Measurements from ENCODE around the gene SBK2.

The SBK2 gene

DNA sequence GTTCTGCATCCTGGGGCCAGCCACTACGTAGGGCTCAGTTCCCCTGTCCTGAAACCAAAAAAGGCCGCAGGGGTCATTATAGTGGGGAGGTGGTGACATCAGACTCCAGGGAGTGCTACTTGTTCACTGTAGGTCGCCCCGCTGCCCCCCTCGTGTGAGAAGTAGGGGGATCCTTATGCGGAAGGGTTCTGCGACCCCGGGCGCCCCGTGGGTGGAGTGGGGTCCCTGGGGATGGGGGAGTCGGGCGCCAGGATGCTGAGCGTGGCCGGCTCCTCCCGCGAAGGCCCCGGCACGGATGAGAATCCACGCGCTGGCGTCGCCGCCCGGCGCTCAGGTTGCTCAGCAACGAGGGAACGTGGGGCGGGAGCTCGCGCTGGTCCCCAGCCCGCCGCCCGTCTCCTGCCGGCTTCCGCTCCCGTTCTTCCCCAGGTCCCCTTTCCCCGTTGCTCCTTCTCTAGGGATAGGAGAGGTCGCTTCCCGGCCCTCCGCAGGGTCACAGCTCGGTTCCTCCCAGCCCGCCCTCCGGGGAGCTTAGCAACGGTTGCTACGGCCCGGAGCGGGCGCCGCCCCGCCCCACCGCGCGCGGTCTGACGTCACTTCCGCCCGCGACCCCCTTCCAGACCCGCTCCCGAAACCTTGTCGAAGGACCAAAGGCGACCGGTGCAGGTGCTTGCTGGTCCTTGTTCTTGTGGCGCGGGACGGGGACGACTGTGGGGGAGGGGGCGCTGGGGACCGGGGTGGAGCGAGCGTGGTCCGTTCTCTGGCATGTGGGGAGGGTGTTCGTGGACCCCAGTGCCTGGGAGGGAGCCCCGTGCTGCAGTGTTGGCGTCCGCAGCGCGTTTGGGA lies 52.1 kb downstream of the SBK2 start, which contains the start of gene NAT14:
Gene NAT14, plus strand, starts transcription at position 596 of the 846 bp plus-strand sequence. CDS start 521 bp downstream, outside the sequence.
- peak; percentile 64 to 73 for DNase-seq

GRCh38 chr19:55483706-55484592 lies 53.0 kb downstream of the SBK2 start:
- DNase-seq: no peak

DNA sequence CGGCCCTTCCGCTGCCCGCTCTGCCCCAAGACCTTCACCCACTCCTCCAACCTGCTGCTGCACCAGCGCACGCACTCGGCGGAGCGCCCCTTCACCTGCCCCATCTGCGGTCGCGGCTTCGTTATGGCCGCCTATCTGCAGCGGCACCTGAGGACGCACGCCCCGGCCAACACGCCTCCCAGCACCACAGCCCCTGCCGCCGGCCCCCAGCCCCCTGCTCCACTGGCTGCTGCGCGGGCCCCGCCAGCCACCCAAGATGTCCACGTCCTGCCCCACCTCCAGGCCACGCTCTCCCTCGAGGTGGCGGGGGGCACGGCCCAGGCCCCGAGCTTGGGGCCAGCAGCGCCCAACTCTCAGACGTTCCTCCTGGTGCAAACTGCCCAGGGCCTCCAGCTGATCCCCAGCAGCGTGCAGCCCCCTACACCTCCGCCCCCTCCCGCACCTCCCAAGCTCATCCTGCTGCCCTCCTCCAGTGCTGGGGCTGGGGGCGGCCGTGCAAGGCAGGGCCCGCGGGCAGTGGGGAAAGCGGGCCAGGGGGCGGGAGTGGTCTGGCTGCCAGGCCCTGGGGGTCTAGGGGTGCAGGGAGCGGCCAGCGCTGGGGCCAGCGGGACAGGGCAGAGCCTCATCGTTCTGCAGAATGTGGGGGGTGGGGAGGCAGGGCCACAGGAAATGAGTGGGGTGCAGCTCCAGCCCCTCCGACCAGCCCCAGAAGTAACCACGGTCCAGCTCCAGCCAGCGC lies 53.8 kb downstream of the SBK2 start:
- no peak for DNase-seq

GRCh38 chr19:55482156-55482961 lies 54.6 kb downstream of the SBK2 start:
- DNase-seq: no peak

DNA sequence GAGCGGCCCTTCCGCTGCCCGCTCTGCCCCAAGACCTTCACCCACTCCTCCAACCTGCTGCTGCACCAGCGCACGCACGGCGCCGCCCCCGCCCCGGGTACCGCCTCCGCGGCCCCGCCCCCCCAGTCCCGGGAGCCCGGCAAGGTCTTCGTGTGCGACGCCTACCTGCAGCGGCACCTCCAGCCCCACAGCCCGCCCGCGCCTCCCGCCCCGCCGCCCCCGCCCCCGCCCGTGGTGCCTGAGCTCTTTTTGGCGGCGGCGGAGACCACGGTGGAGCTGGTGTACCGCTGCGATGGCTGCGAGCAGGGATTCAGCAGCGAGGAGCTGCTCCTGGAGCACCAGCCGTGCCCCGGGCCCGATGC lies 55.2 kb downstream of the SBK2 start:
- DNase-seq: no peak

DNA sequence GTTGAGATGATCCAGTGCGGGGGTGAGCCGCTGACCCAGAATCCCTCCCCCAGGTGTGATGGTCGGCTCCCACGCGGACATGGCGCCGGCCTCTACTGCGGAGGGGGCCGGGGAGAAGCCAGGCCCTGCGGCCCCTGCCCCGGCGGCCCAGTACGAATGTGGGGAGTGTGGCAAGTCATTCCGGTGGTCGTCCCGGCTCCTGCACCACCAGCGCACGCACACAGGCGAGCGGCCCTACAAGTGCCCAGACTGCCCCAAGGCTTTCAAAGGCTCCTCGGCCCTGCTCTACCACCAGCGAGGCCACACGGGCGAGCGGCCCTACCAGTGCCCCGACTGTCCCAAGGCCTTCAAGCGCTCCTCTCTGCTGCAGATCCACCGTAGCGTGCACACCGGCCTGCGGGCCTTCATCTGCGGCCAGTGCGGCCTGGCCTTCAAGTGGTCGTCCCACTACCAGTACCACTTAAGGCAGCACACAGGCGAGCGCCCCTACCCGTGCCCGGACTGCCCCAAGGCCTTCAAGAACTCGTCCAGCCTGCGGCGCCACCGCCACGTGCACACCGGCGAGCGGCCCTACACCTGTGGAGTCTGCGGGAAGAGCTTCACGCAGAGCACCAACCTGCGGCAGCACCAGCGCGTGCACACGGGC lies 55.7 kb downstream of the SBK2 start:
- DNase-seq: no peak

GRCh38 chr19:55479451-55480230 lies 57.3 kb downstream of the SBK2 start:
- no peak for DNase-seq

DNA sequence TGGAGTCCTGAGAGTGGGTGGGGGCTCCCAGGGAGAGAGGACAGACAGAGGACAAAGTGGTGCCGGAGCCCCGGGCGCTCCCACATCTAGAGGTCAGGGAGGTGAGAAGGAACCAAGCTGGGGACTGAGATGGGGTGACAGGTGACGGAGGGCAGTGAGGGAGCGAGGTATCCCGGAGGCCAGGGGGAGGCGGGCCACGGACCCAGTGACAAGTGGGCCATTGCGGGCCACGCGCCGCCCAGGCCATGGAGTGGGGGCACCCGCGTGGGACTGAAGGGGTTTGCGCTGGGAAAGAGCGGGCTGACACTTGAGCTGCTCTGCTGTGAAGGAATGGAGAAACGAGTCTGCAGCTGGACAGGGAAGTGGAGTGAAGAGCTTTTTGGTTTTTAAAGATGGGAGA lies 57.9 kb downstream of the SBK2 start:
- no peak for DNase-seq

All from CD4-positive, alpha-beta T cell treated with Interferon alpha-2 for 1 hour (primary cell).